ENCODE measurements around the gene SLC35B1. TPM values are rescaled to one million over a fixed set of nuclear protein-coding genes. Genes with fewer than 3 reads are reported as not detected.
A peak's percentile ranks its signal among the peaks of the same experiment; 100 is the strongest.

SLC35B1 gene
- polyA plus RNA-seq, 2 of the 4 experiments (the other 2 are of a cell fraction): 72.7 to 191 TPM

DNA sequence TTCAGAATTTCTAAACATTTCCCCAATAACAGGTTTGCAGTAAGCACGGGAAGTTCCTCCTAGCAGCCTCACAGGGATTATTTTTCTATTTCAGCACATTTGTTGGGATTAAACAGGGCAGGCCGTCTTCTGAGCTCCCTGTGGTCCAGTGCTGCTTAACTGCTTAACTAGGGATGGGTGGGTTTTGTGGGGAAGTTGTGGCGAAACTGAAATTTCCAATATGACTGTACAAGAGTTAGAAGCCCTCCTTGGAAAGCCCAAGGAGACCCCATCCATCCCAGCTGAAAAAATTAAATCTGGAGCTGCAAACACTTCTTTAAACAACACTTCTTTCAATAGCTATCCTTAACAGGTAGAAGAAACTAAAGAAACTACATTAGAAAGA is 33.9 kb upstream of the SLC35B1 start:
- Histone ChIP-seq H3K4me2 (no peak overlapping the region), H3K4me3 (no peak overlapping the region), H3K9me3 (no peaks in the 10 kb centered on the region), H3K4me1 (no peaks in the 10 kb centered on the region), H3K27ac (no peak overlapping the region)
- ATAC-seq (no peak), DNase-seq (ENCODE audit: low read depth in 1 of 2, low spot score in 1 of 2) (no peak), FAIRE-seq (no peak)
- WGBS (ENCODE audit: missing lambda C conversion rate): 24% methylated on average over 3 of the region's 3 CpGs
- CTCF ChIA-PET: interaction anchor here (0.6 to 2.8 kb wide), 7 partner anchors 9 to 257 kb away, joined by 3 to 15 read pairs (median 4); partner anchors contain the start of gene SLC35B1
- POLR2A ChIA-PET: no interaction called here
- TF ChIP-seq, protein P1, sequence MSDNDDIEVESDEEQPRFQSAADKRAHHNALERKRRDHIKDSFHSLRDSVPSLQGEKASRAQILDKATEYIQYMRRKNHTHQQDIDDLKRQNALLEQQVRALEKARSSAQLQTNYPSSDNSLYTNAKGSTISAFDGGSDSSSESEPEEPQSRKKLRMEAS (IDR thresholded peaks at IDR 0.05): no peak
- no peak for TF ChIP-seq NPAS2 (CRISPR knock-in tag; IDR thresholded peaks at IDR 0.05; ENCODE audit: borderline replicate concordance)
- TF ChIP-seq, protein P2, sequence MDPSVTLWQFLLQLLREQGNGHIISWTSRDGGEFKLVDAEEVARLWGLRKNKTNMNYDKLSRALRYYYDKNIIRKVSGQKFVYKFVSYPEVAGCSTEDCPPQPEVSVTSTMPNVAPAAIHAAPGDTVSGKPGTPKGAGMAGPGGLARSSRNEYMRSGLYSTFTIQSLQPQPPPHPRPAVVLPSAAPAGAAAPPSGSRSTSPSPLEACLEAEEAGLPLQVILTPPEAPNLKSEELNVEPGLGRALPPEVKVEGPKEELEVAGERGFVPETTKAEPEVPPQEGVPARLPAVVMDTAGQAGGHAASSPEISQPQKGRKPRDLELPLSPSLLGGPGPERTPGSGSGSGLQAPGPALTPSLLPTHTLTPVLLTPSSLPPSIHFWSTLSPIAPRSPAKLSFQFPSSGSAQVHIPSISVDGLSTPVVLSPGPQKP (IDR thresholded peaks at IDR 0.05; ENCODE audit: low read depth, low read length): no peak
- TF ChIP-seq CBX8 (IDR thresholded peaks at IDR 0.05): no peak

DNA sequence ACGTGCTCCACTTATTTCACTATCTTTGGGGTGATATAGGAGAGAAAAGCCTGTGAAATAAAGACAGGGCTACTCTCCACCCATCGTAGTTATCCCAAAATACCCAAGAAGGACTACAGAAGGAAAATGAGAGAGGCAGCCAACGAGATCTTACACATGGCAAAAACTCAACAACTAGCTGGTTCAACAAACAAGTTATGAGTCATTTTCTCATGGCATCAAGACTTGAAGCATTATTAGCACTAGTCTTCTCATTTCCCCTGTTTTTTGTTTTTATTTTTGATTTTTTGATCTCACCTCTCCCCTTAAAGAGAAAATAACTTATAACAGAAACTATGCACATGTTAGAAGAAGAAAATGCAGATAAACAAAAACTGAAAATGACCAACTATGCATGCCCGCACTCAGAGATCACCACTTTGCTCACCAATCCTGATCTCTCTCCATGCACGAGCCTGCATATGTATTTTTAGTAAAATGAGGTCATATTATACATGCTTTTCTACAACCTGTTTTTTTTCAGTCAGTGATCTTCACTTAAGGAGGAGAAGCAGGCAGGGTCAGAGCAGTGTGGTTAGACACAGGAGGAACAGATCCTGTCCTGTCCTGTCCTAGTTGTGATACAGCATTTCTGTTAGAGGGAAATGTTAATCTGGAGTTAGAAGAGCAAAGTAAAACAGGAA is 33.4 kb upstream of the SLC35B1 start:
- POLR2A ChIA-PET: no interaction called here
- H3K4me2 ChIP-seq: no peak overlapping the region
- ATAC-seq (no peak), FAIRE-seq (no peak), DNase-seq (ENCODE audit: low read depth in 1 of 2, low spot score in 1 of 2) (no peak)
- CTCF ChIA-PET: interaction anchor here (0.9 to 2.7 kb wide), 6 partner anchors 9 to 258 kb away, joined by 3 to 8 read pairs (median 5); no protein-coding TSS in a partner anchor
- H3K27ac ChIP-seq: no peak overlapping the region
- H3K9me3 ChIP-seq: no peaks in the 10 kb centered on the region
- no peaks in the 10 kb centered on the region for H3K4me1 ChIP-seq
- TF ChIP-seq FOSL2 (IDR thresholded peaks at IDR 0.05): no peak
- 0 out of 2 replicates have a peak, but pooled peaks have one; percentile 6 for TF ChIP-seq FOSL2 (CRISPR knock-in tag; IDR thresholded peaks at IDR 0.05)
- TF ChIP-seq SREBF2 (IDR thresholded peaks at IDR 0.05): no peak
- 40% methylated on average over 5 of the region's 5 CpGs for WGBS (ENCODE audit: missing lambda C conversion rate)
- no peak overlapping the region for H3K4me3 ChIP-seq

DNA sequence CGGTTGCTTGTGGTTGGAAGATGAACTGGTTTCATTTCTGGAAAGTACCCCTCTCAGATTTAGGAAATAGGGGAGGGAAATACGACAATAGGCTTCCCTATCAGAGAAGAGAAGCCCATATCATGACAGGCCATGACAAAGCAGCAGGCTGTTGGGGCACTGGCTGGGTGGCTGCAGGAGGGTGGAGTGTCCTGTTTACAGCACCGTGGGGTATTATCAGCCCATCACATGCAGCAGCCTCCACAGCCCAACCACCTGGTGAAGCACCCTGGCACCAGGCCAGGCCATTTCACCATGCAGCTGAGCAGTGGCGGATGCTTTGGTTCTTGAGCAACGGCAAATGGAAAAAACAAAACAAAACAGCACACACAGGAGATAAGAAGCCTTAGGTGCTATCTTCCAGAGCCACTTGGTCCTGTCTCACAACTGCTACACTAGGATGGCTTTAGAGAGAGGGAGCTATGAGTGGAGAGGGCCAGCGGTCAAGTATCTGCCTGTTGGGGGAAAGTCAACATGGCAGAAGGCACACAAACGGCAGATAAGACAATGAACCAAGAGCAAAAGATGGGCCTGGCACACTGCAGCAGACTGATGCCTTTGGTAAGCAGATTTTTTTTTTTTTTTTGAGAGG is 32.0 kb upstream of the SLC35B1 start:
- ATAC-seq (no peak), FAIRE-seq (no peak), DNase-seq (ENCODE audit: low read depth in 1 of 2, low spot score in 1 of 2) (no peak)
- 61% methylated on average over 7 of the region's 7 CpGs for WGBS (ENCODE audit: missing lambda C conversion rate)
- no peak overlapping the region for H3K4me2 ChIP-seq
- H3K27ac ChIP-seq: no peak overlapping the region
- no peaks in the 10 kb centered on the region for H3K9me3 ChIP-seq
- H3K4me1 ChIP-seq: no peaks in the 10 kb centered on the region
- H3K4me3 ChIP-seq: no peak overlapping the region
- POLR2A ChIA-PET: no interaction called here
- TF ChIP-seq, protein P3, sequence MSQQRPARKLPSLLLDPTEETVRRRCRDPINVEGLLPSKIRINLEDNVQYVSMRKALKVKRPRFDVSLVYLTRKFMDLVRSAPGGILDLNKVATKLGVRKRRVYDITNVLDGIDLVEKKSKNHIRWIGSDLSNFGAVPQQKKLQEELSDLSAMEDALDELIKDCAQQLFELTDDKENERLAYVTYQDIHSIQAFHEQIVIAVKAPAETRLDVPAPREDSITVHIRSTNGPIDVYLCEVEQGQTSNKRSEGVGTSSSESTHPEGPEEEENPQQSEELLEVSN (IDR thresholded peaks at IDR 0.05; ENCODE audit: borderline replicate concordance, low read depth): no peak
- TF ChIP-seq MAZ (IDR thresholded peaks at IDR 0.05; ENCODE audit: borderline replicate concordance, low read depth, low read length) (no peak), EHF (CRISPR knock-in tag; IDR thresholded peaks at IDR 0.05) (no peak), NR3C1 (IDR thresholded peaks at IDR 0.05) (no peak), NPAS2 (CRISPR knock-in tag; IDR thresholded peaks at IDR 0.05; ENCODE audit: borderline replicate concordance) (no peak), ZFP36 (IDR thresholded peaks at IDR 0.05; ENCODE audit: borderline replicate concordance, partially characterized antibody) (no peak), CBX8 (IDR thresholded peaks at IDR 0.05) (no peak), FOSL2 (IDR thresholded peaks at IDR 0.05) (no peak), FOSL2 (CRISPR knock-in tag; IDR thresholded peaks at IDR 0.05) (no peak), CEBPB (IDR thresholded peaks at IDR 0.05) (no peak), EP300 (IDR thresholded peaks at IDR 0.05) (no peak), BHLHE40 (IDR thresholded peaks at IDR 0.05; ENCODE audit: low read depth, low read length) (no peak), HOXB5 (CRISPR knock-in tag; IDR thresholded peaks at IDR 0.05) (no peak), PHF8 (IDR thresholded peaks at IDR 0.05; ENCODE audit: borderline replicate concordance, low read depth) (no peak), HOXB13 (CRISPR knock-in tag; IDR thresholded peaks at IDR 0.05; ENCODE audit: low read depth) (no peak), TFCP2L1 (CRISPR knock-in tag; IDR thresholded peaks at IDR 0.05) (no peak), GATA3 (IDR thresholded peaks at IDR 0.05; ENCODE audit: borderline replicate concordance) (no peak)
- TF ChIP-seq, protein P4, sequence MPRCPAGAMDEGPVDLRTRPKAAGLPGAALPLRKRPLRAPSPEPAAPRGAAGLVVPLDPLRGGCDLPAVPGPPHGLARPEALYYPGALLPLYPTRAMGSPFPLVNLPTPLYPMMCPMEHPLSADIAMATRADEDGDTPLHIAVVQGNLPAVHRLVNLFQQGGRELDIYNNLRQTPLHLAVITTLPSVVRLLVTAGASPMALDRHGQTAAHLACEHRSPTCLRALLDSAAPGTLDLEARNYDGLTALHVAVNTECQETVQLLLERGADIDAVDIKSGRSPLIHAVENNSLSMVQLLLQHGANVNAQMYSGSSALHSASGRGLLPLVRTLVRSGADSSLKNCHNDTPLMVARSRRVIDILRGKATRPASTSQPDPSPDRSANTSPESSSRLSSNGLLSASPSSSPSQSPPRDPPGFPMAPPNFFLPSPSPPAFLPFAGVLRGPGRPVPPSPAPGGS (IDR thresholded peaks at IDR 0.05): no peak
- TF ChIP-seq, protein P5, sequence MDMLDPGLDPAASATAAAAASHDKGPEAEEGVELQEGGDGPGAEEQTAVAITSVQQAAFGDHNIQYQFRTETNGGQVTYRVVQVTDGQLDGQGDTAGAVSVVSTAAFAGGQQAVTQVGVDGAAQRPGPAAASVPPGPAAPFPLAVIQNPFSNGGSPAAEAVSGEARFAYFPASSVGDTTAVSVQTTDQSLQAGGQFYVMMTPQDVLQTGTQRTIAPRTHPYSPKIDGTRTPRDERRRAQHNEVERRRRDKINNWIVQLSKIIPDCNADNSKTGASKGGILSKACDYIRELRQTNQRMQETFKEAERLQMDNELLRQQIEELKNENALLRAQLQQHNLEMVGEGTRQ (IDR thresholded peaks at IDR 0.05): no peak
- CTCF ChIA-PET: interaction anchor here (0.6 to 2.7 kb wide), 9 partner anchors 10 to 834 kb away, joined by 3 to 7 read pairs (median 4); partner anchors contain the start of gene SLC35B1

All from A549 (cell line).